Neural progenitor cell (in vitro differentiated cells): ENCODE data around the gene B4GALNT3. TPM values are rescaled to one million over a fixed set of nuclear protein-coding genes. Genes with fewer than 3 reads are reported as not detected.

Source experiments
- DNase-seq: peaks from one replicate; pipeline ENCODE4 v3.0.0-alpha.2; 2016; ENCODE audit warnings: low spot score
- H2AFZ ChIP-seq: fragments of 200-600 bp; sonication (generic); replicated peaks from 2 replicates; pipeline ENCODE4 v1.6.1; 2016; ENCODE audit warnings: antibody characterized with exemption
- H3F3A ChIP-seq: fragments of 200-600 bp; sonication (generic); 2 replicates; pipeline ENCODE4 v1.6.1; 2016; ENCODE audit warnings: antibody characterized with exemption, low read depth
- H3K27ac ChIP-seq: fragments of 200-600 bp; sonication (generic); 2 replicates; pipeline ENCODE4 v1.5.1; 2016; ENCODE audit warnings: mild to moderate bottlenecking
- H3K27me3 ChIP-seq: fragments of 200-600 bp; sonication (generic); 2 replicates; pipeline ENCODE4 v1.6.1; 2016; ENCODE audit warnings: mild to moderate bottlenecking, moderate library complexity
- H3K36me3 ChIP-seq: fragments of 200-600 bp; sonication (generic); 2 replicates; pipeline ENCODE4 v1.5.1; 2016
- H3K4me1 ChIP-seq: fragments of 200-600 bp; sonication (generic); 2 replicates; pipeline ENCODE4 v1.6.1; 2016; ENCODE audit warnings: mixed run types
- H3K4me2 ChIP-seq: fragments of 200-600 bp; sonication (generic); 2 replicates; pipeline ENCODE4 v1.6.1; 2016
- H3K4me3 ChIP-seq: fragments of 200-600 bp; sonication (generic); 2 replicates; pipeline ENCODE4 v1.5.1; 2016
- H3K79me2 ChIP-seq: fragments of 200-600 bp; sonication (generic); 2 replicates; pipeline ENCODE4 v1.6.1; 2016; ENCODE audit warnings: low read depth
- H3K9ac ChIP-seq: fragments of 200-600 bp; sonication (generic); 2 replicates; pipeline ENCODE4 v1.6.1; 2016
- H3K9me3 ChIP-seq: fragments of 200-600 bp; sonication (generic); 2 replicates; pipeline ENCODE4 v1.5.1; 2016; ENCODE audit warnings: low read depth
- H4K20me1 ChIP-seq: fragments of 200-600 bp; sonication (generic); 2 replicates; pipeline ENCODE4 v1.6.1; 2016; ENCODE audit warnings: low read depth
- H3K27ac Mint-ChIP-seq: 3 replicates; pipeline ENCODE4 v1.8.0; 2021; ENCODE audit warnings: mixed read lengths
- H3K27me3 Mint-ChIP-seq: 2 replicates; pipeline ENCODE4 v1.8.0; 2022; ENCODE audit warnings: low read depth, mild to moderate bottlenecking, inconsistent platforms, moderate library complexity, mixed read lengths; ENCODE audit not compliant: insufficient read depth
- H3K36me3 Mint-ChIP-seq: 3 replicates; pipeline ENCODE4 v1.8.0; 2021; ENCODE audit warnings: mixed read lengths
- H3K4me1 Mint-ChIP-seq: 3 replicates; pipeline ENCODE4 v1.8.0; 2021; ENCODE audit warnings: mixed read lengths
- H3K4me3 Mint-ChIP-seq: 3 replicates; pipeline ENCODE4 v1.8.0; 2021; ENCODE audit warnings: mild to moderate bottlenecking, moderate library complexity, mixed read lengths
- H3K9me3 Mint-ChIP-seq: 3 replicates; pipeline ENCODE4 v1.8.0; 2020; ENCODE audit warnings: mixed read lengths
- CTCF ChIP-seq: fragments of 200-600 bp; sonication (generic); IDR thresholded peaks from 2 replicates; pipeline ENCODE4 v1.5.1; 2017; ENCODE audit warnings: antibody characterized with exemption, mild to moderate bottlenecking
- EZH2 ChIP-seq: fragments of 200-600 bp; sonication (generic); IDR thresholded peaks from 2 replicates; pipeline ENCODE4 v1.6.1; 2017; ENCODE audit warnings: antibody characterized with exemption, mild to moderate bottlenecking, moderate library complexity
- EZH2phosphoT487 ChIP-seq: fragments of 200-600 bp; sonication (generic); IDR thresholded peaks from 2 replicates; pipeline ENCODE4 v1.6.1; 2017; ENCODE audit warnings: antibody characterized with exemption
- total RNA-seq: library from RNA; depleted of rRNA; stranded (reverse); fragments of >200 nt; gene quantifications from 2 replicates; pipeline ENCODE4 v1.2.3, GENCODE V29; 2015; ENCODE audit warnings: low replicate concordance

Gene B4GALNT3
- total RNA-seq, 1 donor from 2014 or later, result 29.0 TPM

GRCh38 chr12:608413-608812 is 148.7 kb downstream of the B4GALNT3 start:
- Histone ChIP-seq H3K9ac (no peak overlapping the region), H3K4me1 (no peaks in the 10 kb centered on the region), H3K36me3 (no peaks in the 10 kb centered on the region), H3K79me2 (no peaks in the 10 kb centered on the region), H3K9me3 (no peaks in the 10 kb centered on the region), H3K27ac (no peak overlapping the region), H4K20me1 (no peaks in the 10 kb centered on the region), H3F3A (no peaks in the 10 kb centered on the region), H3K4me3 (no peak overlapping the region), H3K27me3 (no peaks in the 10 kb centered on the region), H3K4me2 (no peak overlapping the region), H2AFZ (no peak overlapping the region)
- peaks cover 3% of the 10 kb centered on the region for H3K4me1 Mint-ChIP-seq
- TF ChIP-seq EZH2phosphoT487 (no peak), EZH2 (no peak), CTCF (no peak)
- DNase-seq, result no peak
- H3K9me3 Mint-ChIP-seq, result no peaks in the 10 kb centered on the region
- no peak overlapping the region for H3K27ac Mint-ChIP-seq
- no peak overlapping the region for H3K4me3 Mint-ChIP-seq
- no peaks in the 10 kb centered on the region for H3K36me3 Mint-ChIP-seq
- peaks cover under 1% of the 10 kb centered on the region for H3K27me3 Mint-ChIP-seq

GRCh38 chr12:608921-609320 is 149.2 kb downstream of the B4GALNT3 start:
- Histone ChIP-seq H3K9me3 (no peaks in the 10 kb centered on the region), H3F3A (no peaks in the 10 kb centered on the region), H3K79me2 (no peaks in the 10 kb centered on the region), H3K4me1 (no peaks in the 10 kb centered on the region), H3K4me3 (no peak overlapping the region), H3K9ac (no peak overlapping the region), H3K27me3 (no peaks in the 10 kb centered on the region), H2AFZ (no peak overlapping the region), H3K4me2 (no peak overlapping the region), H4K20me1 (no peaks in the 10 kb centered on the region), H3K36me3 (no peaks in the 10 kb centered on the region), H3K27ac (no peak overlapping the region)
- no peak for TF ChIP-seq CTCF
- no peak for TF ChIP-seq EZH2phosphoT487
- no peak for TF ChIP-seq EZH2
- no peak for DNase-seq
- H3K36me3 Mint-ChIP-seq, result no peaks in the 10 kb centered on the region
- no peak overlapping the region for H3K27ac Mint-ChIP-seq
- peaks cover 3% of the 10 kb centered on the region for H3K4me1 Mint-ChIP-seq
- no peaks in the 10 kb centered on the region for H3K9me3 Mint-ChIP-seq
- H3K27me3 Mint-ChIP-seq, result peaks cover 2% of the 10 kb centered on the region
- no peak overlapping the region for H3K4me3 Mint-ChIP-seq

- Mint-ChIP-seq H3K9me3 (no peaks in the 10 kb centered on the region), H3K27ac (no peak overlapping the region), H3K27me3 (peaks cover 2% of the 10 kb centered on the region), H3K4me3 (no peak overlapping the region), H3K36me3 (no peaks in the 10 kb centered on the region), H3K4me1 (peaks cover 3% of the 10 kb centered on the region)
- H4K20me1 ChIP-seq, result no peaks in the 10 kb centered on the region
- H2AFZ ChIP-seq, result no peak overlapping the region
- H3K79me2 ChIP-seq, result no peaks in the 10 kb centered on the region
- no peak for DNase-seq
- H3K4me3 ChIP-seq, result no peak overlapping the region
- H3K27ac ChIP-seq, result no peak overlapping the region
- no peaks in the 10 kb centered on the region for H3F3A ChIP-seq
- H3K4me2 ChIP-seq, result no peak overlapping the region
- no peak overlapping the region for H3K9ac ChIP-seq
- H3K36me3 ChIP-seq, result no peaks in the 10 kb centered on the region
- H3K27me3 ChIP-seq, result no peaks in the 10 kb centered on the region
- no peaks in the 10 kb centered on the region for H3K9me3 ChIP-seq
- no peak for TF ChIP-seq EZH2
- TF ChIP-seq EZH2phosphoT487, result no peak
- no peak for TF ChIP-seq CTCF
- no peaks in the 10 kb centered on the region for H3K4me1 ChIP-seq
Measured at GRCh38 chr12:611721-612120, 152.0 kb downstream of the B4GALNT3 start.
